Peyer's patch (tissue), 4 donors: Measurements from ENCODE around the gene LIN9. TPM values are rescaled to one million over a fixed set of nuclear protein-coding genes. Genes with fewer than 3 reads are reported as not detected.

Experiments used
- DNase-seq, 3 donors: peaks; one replicate each; pipeline ENCODE4 v3.0.0-alpha.2; 2017 to 2019
- H3K27ac ChIP-seq, 4 donors: fragments of 200-600 bp; sonication (generic); one replicate each; pipeline ENCODE4 v1.5.1; 2016 to 2019
- H3K27me3 ChIP-seq, 2 donors: fragments of 200-600 bp; sonication (generic); one replicate each; pipeline ENCODE4 v1.5.1; 2019
- H3K36me3 ChIP-seq, 3 donors: fragments of 200-600 bp; sonication (generic); one replicate each; pipeline ENCODE4 v1.5.1; 2016 to 2019
- H3K4me1 ChIP-seq, 4 donors: fragments of 200-600 bp; sonication (generic); one replicate each; pipeline ENCODE4 v1.5.1; 2016 to 2019
- H3K4me3 ChIP-seq, 4 donors: fragments of 200-600 bp; sonication (generic); 1 replicate in 3 of 4; 2 replicates in 1 of 4; pipeline ENCODE4 v1.5.1; 2016 to 2019; ENCODE audit warnings: mild to moderate bottlenecking in 1 of 4
- H3K9me3 ChIP-seq, 4 donors: fragments of 200-600 bp; sonication (generic); one replicate each; pipeline ENCODE4 v1.5.1; 2016 to 2019; ENCODE audit warnings: mild to moderate bottlenecking in 1 of 4
- POLR2A ChIP-seq, 2 donors: fragments of 450-650 bp; IDR thresholded peaks; one replicate each; pipeline ENCODE4 v1.5.1; 2017; ENCODE audit warnings: antibody characterized with exemption in 2 of 2, mild to moderate bottlenecking in 2 of 2, moderate library complexity in 2 of 2
- total RNA-seq, 4 donors: library from RNA; depleted of rRNA; stranded (reverse); fragments of >200 nt; gene quantifications; one replicate each; pipeline ENCODE4 v1.1.0, GENCODE V29; 2016
- TF ChIP-seq, protein P1 (sequence below), 6 experiments: fragments of 450-650 bp in 4 of 6; fragments of 200-600 bp in 2 of 6; sonication (generic) in 1 of 6; IDR thresholded peaks; one replicate each; pipeline ENCODE4 v1.5.1; 2017 to 2019; ENCODE audit warnings: antibody characterized with exemption in 6 of 6, mild to moderate bottlenecking in 3 of 6, moderate library complexity in 1 of 6

The LIN9 gene
- total RNA-seq, 4 donors from 2014 or later, result 2.5 to 6.6 (median 4.2) TPM

DNA sequence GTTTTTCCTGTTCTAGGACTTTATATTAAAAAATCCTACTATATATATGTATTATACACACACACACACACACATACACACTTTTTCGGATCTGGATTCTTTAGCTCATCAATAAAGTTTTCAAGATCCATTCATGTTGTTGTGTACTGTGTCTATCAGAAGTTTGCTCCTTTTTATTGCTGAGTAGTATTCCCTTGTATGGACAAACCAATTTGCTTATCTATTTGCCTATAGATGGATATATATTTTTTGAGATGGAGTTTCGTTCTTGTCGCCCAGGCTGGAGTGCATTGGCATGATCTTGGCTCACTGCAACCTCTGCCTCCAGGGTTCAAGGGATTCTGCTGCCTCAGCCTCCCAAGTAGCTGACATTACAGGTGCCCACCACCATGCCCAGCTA lies 20.3 kb upstream of the LIN9 start:
- H3K27me3 ChIP-seq, result no peaks in the 10 kb centered on the region
- H3K27ac ChIP-seq, result no peak overlapping the region
- no peak for TF ChIP-seq POLR2A (IDR thresholded peaks at IDR 0.05)
- no peaks in the 10 kb centered on the region for H3K9me3 ChIP-seq
- H3K36me3 ChIP-seq, result no peaks in the 10 kb centered on the region
- no peaks in the 10 kb centered on the region for H3K4me1 ChIP-seq
- no peak for DNase-seq
- no peak overlapping the region for H3K4me3 ChIP-seq

DNA sequence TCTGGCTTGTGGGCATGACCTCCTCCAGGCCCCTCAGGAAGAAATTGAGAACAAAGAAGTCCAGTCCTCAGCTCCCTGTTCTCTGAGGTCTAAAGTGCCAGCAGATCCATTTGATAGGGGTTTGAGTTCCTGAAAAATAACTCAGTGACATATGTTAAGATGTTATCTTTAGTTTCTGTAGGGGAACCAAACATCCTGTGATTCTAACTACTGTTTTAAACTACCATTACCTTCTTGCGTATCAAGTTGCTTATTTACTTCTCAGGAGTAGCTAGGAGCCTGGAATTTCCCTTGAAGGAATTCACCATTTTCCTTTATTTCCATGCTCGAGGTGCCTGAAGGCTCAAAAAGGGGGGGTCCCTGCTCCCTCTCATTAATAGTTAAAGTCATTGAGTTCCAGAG lies 18.8 kb upstream of the LIN9 start:
- H3K27me3 ChIP-seq, result no peaks in the 10 kb centered on the region
- TF ChIP-seq, protein P1, sequence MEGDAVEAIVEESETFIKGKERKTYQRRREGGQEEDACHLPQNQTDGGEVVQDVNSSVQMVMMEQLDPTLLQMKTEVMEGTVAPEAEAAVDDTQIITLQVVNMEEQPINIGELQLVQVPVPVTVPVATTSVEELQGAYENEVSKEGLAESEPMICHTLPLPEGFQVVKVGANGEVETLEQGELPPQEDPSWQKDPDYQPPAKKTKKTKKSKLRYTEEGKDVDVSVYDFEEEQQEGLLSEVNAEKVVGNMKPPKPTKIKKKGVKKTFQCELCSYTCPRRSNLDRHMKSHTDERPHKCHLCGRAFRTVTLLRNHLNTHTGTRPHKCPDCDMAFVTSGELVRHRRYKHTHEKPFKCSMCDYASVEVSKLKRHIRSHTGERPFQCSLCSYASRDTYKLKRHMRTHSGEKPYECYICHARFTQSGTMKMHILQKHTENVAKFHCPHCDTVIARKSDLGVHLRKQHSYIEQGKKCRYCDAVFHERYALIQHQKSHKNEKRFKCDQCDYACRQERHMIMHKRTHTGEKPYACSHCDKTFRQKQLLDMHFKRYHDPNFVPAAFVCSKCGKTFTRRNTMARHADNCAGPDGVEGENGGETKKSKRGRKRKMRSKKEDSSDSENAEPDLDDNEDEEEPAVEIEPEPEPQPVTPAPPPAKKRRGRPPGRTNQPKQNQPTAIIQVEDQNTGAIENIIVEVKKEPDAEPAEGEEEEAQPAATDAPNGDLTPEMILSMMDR (IDR thresholded peaks at IDR 0.05), result no peak
- no peak for TF ChIP-seq POLR2A (IDR thresholded peaks at IDR 0.05)
- no peak overlapping the region for H3K27ac ChIP-seq
- H3K4me1 ChIP-seq, result no peaks in the 10 kb centered on the region
- no peak overlapping the region for H3K4me3 ChIP-seq
- no peaks in the 10 kb centered on the region for H3K36me3 ChIP-seq
- no peaks in the 10 kb centered on the region for H3K9me3 ChIP-seq
- DNase-seq, result no peak

DNA sequence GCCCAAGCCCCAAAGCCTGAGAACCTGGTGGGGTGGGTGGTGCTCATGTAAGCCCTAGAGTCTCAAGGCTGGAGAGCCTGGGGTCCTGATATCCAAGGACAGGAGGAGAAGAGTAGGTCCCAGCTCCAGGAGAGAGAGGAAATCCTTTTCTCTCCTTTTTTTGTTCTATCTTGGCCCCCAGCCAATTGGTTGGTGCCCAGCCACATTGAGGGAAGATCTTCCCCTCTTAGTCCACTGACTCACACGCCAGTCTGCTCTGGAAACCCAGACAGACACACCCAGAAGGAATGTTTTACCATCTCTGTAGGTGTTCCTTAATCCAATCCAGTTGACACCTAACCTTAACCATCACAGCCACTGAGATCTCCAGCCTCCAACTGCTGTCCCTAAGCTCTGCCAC lies 16.2 kb upstream of the LIN9 start:
- H3K27me3 ChIP-seq, result no peaks in the 10 kb centered on the region
- H3K36me3 ChIP-seq, result no peaks in the 10 kb centered on the region
- H3K27ac ChIP-seq, result no peak overlapping the region
- no peak overlapping the region for H3K4me3 ChIP-seq
- DNase-seq, result no peak
- H3K9me3 ChIP-seq, result no peaks in the 10 kb centered on the region
- no peaks in the 10 kb centered on the region for H3K4me1 ChIP-seq
- TF ChIP-seq POLR2A (IDR thresholded peaks at IDR 0.05), result no peak
- TF ChIP-seq, protein P1 (IDR thresholded peaks at IDR 0.05), result no peak

DNA sequence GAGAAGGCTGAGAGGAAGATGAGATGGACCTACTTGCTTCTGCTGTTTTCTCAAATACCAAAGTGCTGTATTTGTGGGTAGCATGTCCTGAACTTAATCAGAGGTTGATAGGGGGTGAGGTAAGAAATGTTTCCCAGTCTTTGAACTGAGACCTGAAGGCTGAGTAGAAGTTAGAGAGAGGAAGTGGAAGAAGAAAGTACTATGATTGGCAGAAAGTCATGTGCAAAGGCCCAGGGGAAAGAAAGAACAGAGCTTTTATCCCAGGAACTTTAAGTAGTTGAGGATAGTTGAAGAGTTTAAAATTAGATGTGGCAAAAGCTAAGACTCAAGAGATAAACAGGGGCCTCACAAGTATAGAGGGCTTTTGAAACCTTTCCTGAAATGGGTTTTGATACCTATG lies 15.5 kb upstream of the LIN9 start:
- Histone ChIP-seq H3K9me3 (no peaks in the 10 kb centered on the region), H3K27ac (no peak overlapping the region), H3K4me1 (no peaks in the 10 kb centered on the region), H3K27me3 (no peaks in the 10 kb centered on the region), H3K36me3 (no peaks in the 10 kb centered on the region), H3K4me3 (no peak overlapping the region)
- no peak for TF ChIP-seq POLR2A (IDR thresholded peaks at IDR 0.05)
- TF ChIP-seq, protein P1 (IDR thresholded peaks at IDR 0.05), result no peak
- no peak for DNase-seq

DNA sequence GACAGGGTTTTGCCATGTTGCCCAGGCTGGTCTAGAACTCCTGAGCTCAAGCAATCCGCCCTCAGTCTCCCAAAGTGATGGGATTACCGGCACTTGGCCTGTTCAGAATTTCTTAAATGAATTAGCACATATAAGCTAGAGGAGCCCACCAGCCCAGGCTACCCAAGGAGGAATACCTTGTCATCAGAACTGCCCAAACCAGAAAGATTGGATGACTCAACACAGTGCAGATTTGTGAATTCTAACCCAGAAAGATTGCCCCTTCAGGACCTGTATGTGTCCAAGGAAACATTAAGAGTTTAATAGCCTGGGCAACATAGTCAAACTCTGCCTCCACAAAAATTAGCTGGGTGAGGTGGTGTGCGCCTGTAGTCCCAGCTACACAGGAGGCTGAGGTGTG lies 14.0 kb upstream of the LIN9 start:
- Histone ChIP-seq H3K27me3 (no peaks in the 10 kb centered on the region), H3K4me1 (no peaks in the 10 kb centered on the region), H3K36me3 (no peaks in the 10 kb centered on the region), H3K27ac (no peak overlapping the region), H3K4me3 (no peak overlapping the region), H3K9me3 (no peaks in the 10 kb centered on the region)
- DNase-seq, result no peak
- TF ChIP-seq, protein P1 (IDR thresholded peaks at IDR 0.05), result no peak
- no peak for TF ChIP-seq POLR2A (IDR thresholded peaks at IDR 0.05)

DNA sequence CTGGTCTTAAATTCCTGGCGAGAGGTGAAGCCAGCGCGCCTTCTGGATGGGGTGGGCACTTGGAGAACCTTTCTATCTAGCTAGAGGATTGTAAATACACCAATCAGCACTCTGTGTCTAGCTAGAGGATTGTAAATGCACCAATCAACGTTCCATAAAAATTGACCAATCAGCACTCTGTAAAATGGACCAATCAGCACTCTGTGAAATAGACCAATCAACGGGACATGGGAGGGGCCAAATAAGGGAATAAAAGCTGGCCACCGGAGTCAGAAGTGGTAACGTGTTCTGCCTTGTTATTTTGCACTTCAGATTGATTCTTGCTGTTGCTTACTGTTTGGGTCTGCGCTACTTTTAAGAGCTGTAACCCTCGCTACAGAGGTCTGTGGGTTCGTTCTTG lies 12.0 kb upstream of the LIN9 start:
- Histone ChIP-seq H3K27me3 (no peaks in the 10 kb centered on the region), H3K4me3 (no peak overlapping the region)
- TF ChIP-seq POLR2A (IDR thresholded peaks at IDR 0.05), result no peak
- TF ChIP-seq, protein P1 (IDR thresholded peaks at IDR 0.05), result no peak

More for the DNA sequence above, 12.0 kb upstream of the LIN9 start:
- Histone ChIP-seq H3K9me3 (no peaks in the 10 kb centered on the region), H3K36me3 (no peaks in the 10 kb centered on the region), H3K4me1 (no peaks in the 10 kb centered on the region), H3K27ac (no peak overlapping the region)
- no peak for DNase-seq
